Spleen (tissue), 11 donors: ENCODE measurements around the gene ABI3BP. TPM values are rescaled to one million over a fixed set of nuclear protein-coding genes. Genes with fewer than 3 reads are reported as not detected.

Source experiments
- DNase-seq: peaks from one replicate; pipeline ENCODE4 v3.0.0-alpha.2; 2020
- H3K27ac ChIP-seq, 8 donors: fragments of 200-600 bp; sonication (generic) in 7 of 8; 1 replicate in 4 of 8; 2 replicates in 4 of 8; pipeline versions ENCODE4 v1.5.0 to v1.8.0; 2016 to 2021; ENCODE audit warnings: inconsistent platforms in 4 of 8, mild to moderate bottlenecking in 4 of 8, moderate library complexity in 1 of 8
- H3K27me3 ChIP-seq, 7 donors: fragments of 200-600 bp; sonication (generic) in 6 of 7; replicated peaks in 1 of 7; 1 replicate in 4 of 7; 2 replicates in 3 of 7; pipeline versions ENCODE4 v1.5.0 to v1.8.0; 2016 to 2021; ENCODE audit warnings: inconsistent platforms in 3 of 7, mild to moderate bottlenecking in 1 of 7
- H3K36me3 ChIP-seq, 6 donors: fragments of 200-600 bp; sonication (generic) in 5 of 6; 1 replicate in 4 of 6; 2 replicates in 2 of 6; pipeline versions ENCODE4 v1.5.0 to v1.8.0; 2016 to 2021; ENCODE audit warnings: inconsistent platforms in 2 of 6
- H3K4me1 ChIP-seq, 6 donors: fragments of 200-600 bp; sonication (generic) in 5 of 6; 1 replicate in 3 of 6; 2 replicates in 3 of 6; pipeline versions ENCODE4 v1.5.0 to v1.8.0; 2016 to 2021; ENCODE audit warnings: inconsistent platforms in 3 of 6
- H3K4me3 ChIP-seq, 8 donors: fragments of 200-600 bp; sonication (generic) in 7 of 8; 1 replicate in 4 of 8; 2 replicates in 4 of 8; pipeline versions ENCODE4 v1.5.0 to v1.8.0; 2016 to 2021; ENCODE audit warnings: inconsistent platforms in 4 of 8, mild to moderate bottlenecking in 4 of 8, moderate library complexity in 2 of 8
- H3K9me3 ChIP-seq, 8 donors: fragments of 200-600 bp; sonication (generic) in 7 of 8; 1 replicate in 4 of 8; 2 replicates in 4 of 8; pipeline versions ENCODE4 v1.5.0 to v1.8.0; 2016 to 2021; ENCODE audit warnings: inconsistent platforms in 4 of 8
- POLR2A ChIP-seq, 3 donors: fragments of 450-650 bp; IDR thresholded peaks; one replicate each; pipeline ENCODE4 v1.5.1; 2017; ENCODE audit warnings: antibody characterized with exemption in 3 of 3, mild to moderate bottlenecking in 1 of 3
- POLR2AphosphoS5 ChIP-seq, 3 donors: sonication (generic); formaldehyde crosslinking; IDR thresholded peaks; one replicate each; pipeline ENCODE4 v1.5.1; 2017; ENCODE audit warnings: antibody characterized with exemption in 3 of 3
- WGBS, 5 donors: extraction: QIAGEN DNeasy Blood & Tissue Kit in 3 of 5; methylation state at CpG; one replicate each; pipeline versions ENCODE4 v1.1.5 to v1.1.7; 2013 to 2018; 5-methylcytosine and 5-hydroxymethylcytosine counted together
- intact Hi-C: fragments of 100-400 bp; cut with DNase I; formaldehyde crosslinking; loops from one replicate; pipeline ENCODE4 v1.15.0; 2023; ENCODE audit warnings: low total_unique reads
- polyA plus RNA-seq, 3 donors: library from polyadenylated mRNA; stranded (reverse); fragments of 200-250 nt; gene quantifications; one replicate each; pipeline ENCODE4 v1.2.1, GENCODE V29; 2013
- total RNA-seq, 7 donors: library from RNA; depleted of rRNA in 3 of 7; stranded (reverse); fragments of >200 nt in 3 of 7; fragmentation: NEBNext Ultra II Directional in 4 of 7; extraction: Animal tissue kit (Norgen Biotek cat#: 25700) in 4 of 7; gene quantifications; one replicate each; pipeline versions ENCODE4 v1.1.0 to v1.2.1, GENCODE V29; 2016 to 2021
- TF ChIP-seq, protein P1 (sequence below), 11 experiments: fragments of 200-600 bp in 7 of 11; fragments of 450-650 bp in 4 of 11; sonication (generic) in 4 of 11; IDR thresholded peaks in 8 of 11; conservative IDR thresholded peaks in 3 of 11; 1 replicate in 7 of 11; 2 replicates in 4 of 11; pipeline versions ENCODE4 v1.4.0 to v1.8.0; 2016 to 2021; ENCODE audit warnings: antibody characterized with exemption in 11 of 11, inconsistent platforms in 4 of 11, mild to moderate bottlenecking in 1 of 11
- donor health status: healthy with polysubstance abuse.
- donor health status: DM: no; HTN: no; CAD: no; lungs with moderate emphysema.
- donor health status: DM: no; HTN: no; CAD: no.
- donor health status: Bipolar disorder and iron deficiency.
- donor health status: healthy.
- donor health status: DM: no; HTN: no; CAD: no.
- donor health status: DM: yes; HTN: yes; CAD: no.

Gene ABI3BP
- total and polyA plus RNA-seq, 10 donors, result 4.2 to 29.9 (median 16.3) TPM

DNA sequence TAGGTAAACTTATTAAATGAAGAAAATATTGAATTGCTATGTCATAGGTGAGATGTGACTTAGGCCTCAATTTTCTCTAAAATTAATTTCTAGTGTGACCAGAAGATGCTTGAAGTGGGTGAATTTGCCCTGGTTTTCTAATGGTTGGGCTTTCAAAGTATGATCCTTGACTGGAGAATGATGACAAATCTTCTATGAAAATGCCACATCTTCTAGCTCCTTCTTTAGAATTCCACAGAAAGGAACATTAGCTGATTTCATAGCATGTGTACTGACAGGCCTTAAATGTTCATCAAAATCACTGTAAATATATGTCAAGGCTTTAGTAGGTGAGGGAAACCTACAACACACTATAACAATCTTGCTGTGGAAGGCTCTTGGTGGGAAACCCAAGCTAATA is 8.9 kb downstream of the ABI3BP start:
- Histone ChIP-seq H3K27me3 (no peaks in the 10 kb centered on the region), H3K27ac (no peak overlapping the region), H3K36me3 (no peaks in the 10 kb centered on the region), H3K4me1 (peaks cover 0 to 9% (median 0%) of the 10 kb centered on the region in 6 donors), H3K9me3 (no peaks in the 10 kb centered on the region), H3K4me3 (no peak overlapping the region)
- DNase-seq, result no peak
- TF ChIP-seq POLR2A (IDR thresholded peaks at IDR 0.05), result no peak
- no peak for TF ChIP-seq POLR2AphosphoS5 (IDR thresholded peaks at IDR 0.05)
- TF ChIP-seq, protein P1, sequence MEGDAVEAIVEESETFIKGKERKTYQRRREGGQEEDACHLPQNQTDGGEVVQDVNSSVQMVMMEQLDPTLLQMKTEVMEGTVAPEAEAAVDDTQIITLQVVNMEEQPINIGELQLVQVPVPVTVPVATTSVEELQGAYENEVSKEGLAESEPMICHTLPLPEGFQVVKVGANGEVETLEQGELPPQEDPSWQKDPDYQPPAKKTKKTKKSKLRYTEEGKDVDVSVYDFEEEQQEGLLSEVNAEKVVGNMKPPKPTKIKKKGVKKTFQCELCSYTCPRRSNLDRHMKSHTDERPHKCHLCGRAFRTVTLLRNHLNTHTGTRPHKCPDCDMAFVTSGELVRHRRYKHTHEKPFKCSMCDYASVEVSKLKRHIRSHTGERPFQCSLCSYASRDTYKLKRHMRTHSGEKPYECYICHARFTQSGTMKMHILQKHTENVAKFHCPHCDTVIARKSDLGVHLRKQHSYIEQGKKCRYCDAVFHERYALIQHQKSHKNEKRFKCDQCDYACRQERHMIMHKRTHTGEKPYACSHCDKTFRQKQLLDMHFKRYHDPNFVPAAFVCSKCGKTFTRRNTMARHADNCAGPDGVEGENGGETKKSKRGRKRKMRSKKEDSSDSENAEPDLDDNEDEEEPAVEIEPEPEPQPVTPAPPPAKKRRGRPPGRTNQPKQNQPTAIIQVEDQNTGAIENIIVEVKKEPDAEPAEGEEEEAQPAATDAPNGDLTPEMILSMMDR (IDR thresholded peaks at IDR 0.05 in 8 of 11, conservative IDR thresholded peaks at IDR 0.05 in 3 of 11), result no peak
- intact Hi-C loops, result no loop called here

DNA sequence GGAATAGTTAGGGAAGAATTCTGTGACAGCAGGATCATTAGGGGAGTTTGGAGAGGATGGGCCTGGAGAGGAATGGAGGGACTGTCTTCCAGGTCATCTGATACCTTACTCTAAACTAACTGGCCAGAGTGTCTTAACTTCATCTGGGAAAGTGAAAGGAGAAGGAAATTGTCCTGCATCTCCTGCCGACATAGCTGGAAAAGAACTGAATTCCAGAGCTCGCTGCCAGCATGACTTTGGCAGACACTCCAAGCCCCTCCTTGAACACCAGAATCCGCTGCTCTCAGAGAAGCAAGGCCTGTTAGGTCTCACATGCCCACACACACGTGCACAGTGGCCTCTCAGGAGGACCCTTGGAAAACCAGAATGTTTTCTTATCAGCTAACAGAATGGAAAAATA is 10.5 kb downstream of the ABI3BP start:
- H3K27me3 ChIP-seq, result no peaks in the 10 kb centered on the region
- no peaks in the 10 kb centered on the region for H3K9me3 ChIP-seq
- peaks cover 0 to 9% (median 0%) of the 10 kb centered on the region in 6 donors for H3K4me1 ChIP-seq
- no peak for DNase-seq
- TF ChIP-seq POLR2A (IDR thresholded peaks at IDR 0.05) (no peak), POLR2AphosphoS5 (IDR thresholded peaks at IDR 0.05) (no peak)
- TF ChIP-seq, protein P1 (IDR thresholded peaks at IDR 0.05 in 8 of 11, conservative IDR thresholded peaks at IDR 0.05 in 3 of 11), result no peak
- intact Hi-C loops, result no loop called here
- WGBS, 5 donors, result 47 to 76% (median 70%) methylated on average over 4 of the region's 4 CpGs
- H3K27ac ChIP-seq, result no peak overlapping the region
- no peak overlapping the region for H3K4me3 ChIP-seq
- H3K36me3 ChIP-seq, result no peaks in the 10 kb centered on the region

DNA sequence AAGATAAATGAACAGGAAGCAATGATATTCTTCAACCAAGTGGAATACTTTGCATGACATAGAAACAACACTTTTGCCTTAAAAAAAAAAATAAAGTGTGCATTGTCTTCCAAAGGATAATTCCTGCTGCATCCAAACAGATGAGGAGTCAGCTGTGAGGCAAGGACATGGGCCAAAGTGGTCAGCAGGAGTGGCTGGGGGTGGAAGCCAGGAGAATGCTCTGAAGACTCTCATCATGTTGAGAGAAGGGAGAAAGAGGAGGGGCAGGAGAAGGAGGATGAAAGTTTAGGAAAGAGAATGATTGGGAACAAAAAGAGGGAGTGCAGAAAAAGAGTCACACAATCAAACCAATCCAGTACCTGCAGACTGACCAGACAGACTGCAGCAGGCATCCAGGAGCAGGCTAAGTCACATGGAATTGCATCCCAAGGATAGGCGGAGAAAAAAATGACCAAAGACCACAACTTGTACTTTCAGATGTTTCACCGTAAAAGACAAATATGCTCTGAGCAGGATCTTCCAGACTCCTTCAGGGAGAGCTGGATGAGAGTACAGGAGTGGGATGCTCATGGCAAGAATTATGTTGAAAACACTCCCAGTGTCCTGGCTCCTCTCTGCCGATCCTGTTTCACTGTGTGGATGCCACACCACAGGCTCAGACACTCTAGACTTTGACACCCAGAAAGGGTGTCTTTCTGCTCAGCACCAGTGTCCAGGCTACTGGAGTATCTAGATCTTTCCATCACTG is 11.9 kb downstream of the ABI3BP start:
- no peak overlapping the region for H3K4me3 ChIP-seq
- DNase-seq, result no peak
- H3K27ac ChIP-seq, result no peak overlapping the region
- 85 to 97% (median 94%) methylated on average over 3 of the region's 3 CpGs for WGBS, 5 donors
- H3K9me3 ChIP-seq, result no peaks in the 10 kb centered on the region
- H3K27me3 ChIP-seq, result no peaks in the 10 kb centered on the region
- peaks cover 0 to 9% (median 0%) of the 10 kb centered on the region in 6 donors for H3K4me1 ChIP-seq
- intact Hi-C loops, result no loop called here
- TF ChIP-seq POLR2AphosphoS5 (IDR thresholded peaks at IDR 0.05), result no peak
- TF ChIP-seq, protein P1 (IDR thresholded peaks at IDR 0.05 in 8 of 11, conservative IDR thresholded peaks at IDR 0.05 in 3 of 11), result no peak
- no peak for TF ChIP-seq POLR2A (IDR thresholded peaks at IDR 0.05)
- no peaks in the 10 kb centered on the region for H3K36me3 ChIP-seq

DNA sequence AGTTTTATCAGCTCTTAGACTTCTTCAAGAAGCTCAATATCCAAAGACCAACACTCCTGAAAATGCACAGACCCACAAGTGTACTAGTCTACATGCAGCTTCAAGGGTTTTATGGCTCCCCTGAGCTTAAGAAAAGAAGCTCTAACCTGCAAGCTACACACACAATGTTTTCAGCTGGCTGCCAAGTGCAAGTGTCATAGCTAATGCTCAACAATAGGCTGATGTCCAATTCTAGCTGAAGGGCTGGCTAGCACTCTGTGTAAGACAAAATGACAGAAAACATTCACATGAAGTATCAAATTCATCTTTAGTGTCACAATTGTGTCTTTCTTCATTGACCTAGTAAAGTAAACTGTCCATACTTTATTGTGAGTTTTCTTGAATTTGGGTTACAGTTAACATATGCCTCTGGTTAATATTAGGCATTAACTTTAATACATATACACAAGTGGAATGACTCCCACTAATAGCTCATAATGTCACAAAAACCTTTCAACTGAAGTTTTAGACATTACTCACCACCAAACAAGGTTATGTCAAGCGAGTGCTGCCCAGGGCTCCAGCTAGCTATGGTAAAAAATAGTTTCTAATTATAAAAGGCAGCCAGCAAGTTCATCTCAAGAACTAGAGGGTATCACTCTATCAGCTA is 15.1 kb downstream of the ABI3BP start:
- Histone ChIP-seq H3K36me3 (no peaks in the 10 kb centered on the region), H3K27me3 (no peaks in the 10 kb centered on the region), H3K9me3 (no peaks in the 10 kb centered on the region), H3K27ac (no peak overlapping the region), H3K4me3 (no peak overlapping the region), H3K4me1 (peaks cover 0 to 4% (median 0%) of the 10 kb centered on the region in 6 donors)
- 53 to 78% (median 63%) methylated on average over 1 of the region's 1 CpG for WGBS, 5 donors
- intact Hi-C loops, result no loop called here
- TF ChIP-seq, protein P1 (IDR thresholded peaks at IDR 0.05 in 8 of 11, conservative IDR thresholded peaks at IDR 0.05 in 3 of 11), result no peak
- no peak for TF ChIP-seq POLR2A (IDR thresholded peaks at IDR 0.05)
- TF ChIP-seq POLR2AphosphoS5 (IDR thresholded peaks at IDR 0.05), result no peak
- no peak for DNase-seq
